ENCODE results near the gene UPK3A.
"Not testable (repeated sequence)": the region's sequence is repeated elsewhere in the genome, so short reads cannot be mapped to it uniquely, and the experiment has no call there.

UPK3A gene

GRCh38 chr22:45246060-45246985 is 38.4 kb upstream of the UPK3A start:
- TF ChIP-seq CTCF (conservative IDR thresholded peaks at IDR 0.05; ENCODE audit: control insufficient read depth, insufficient read depth, low read depth, low read length): no peak
- peak; percentile 96 for DNase-seq (ENCODE audit: low read depth)
- H3K4me3 ChIP-seq (ENCODE audit: control insufficient read depth, low read depth, low read length): no peak overlapping the region

DNA sequence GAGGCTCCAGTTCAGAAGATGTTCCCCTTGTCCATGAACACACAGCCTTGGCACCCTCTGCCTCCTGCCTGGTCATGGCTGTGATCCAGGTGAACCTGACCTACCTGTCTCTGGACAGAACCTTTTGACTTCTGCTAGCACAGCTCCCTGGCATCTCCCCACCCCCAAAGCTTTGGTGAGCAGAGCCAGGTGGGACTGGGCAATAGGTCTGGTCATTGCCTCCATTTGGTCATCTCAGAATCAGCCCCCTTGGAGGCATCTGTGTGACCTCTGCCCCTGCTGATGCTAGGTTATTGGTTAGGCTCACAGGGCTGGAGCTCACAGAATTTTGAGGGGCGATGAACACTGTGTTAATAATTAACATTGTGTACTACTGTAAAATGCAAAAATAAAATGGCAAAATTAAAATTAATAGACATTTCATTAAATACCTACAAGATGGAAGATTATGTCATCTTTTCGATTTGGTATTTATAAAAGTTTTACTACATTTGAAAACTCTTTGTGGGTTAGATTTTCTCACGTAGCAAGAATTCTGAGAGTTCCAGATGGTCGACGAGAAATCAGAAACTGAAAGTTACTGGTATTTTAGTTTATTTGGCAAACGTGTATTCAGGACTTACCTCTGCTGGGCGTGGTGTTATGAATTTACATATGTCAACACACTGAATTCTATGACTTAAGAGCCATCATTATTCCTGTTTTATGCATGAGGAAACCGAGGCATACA is 35.8 kb upstream of the UPK3A start:
- TF ChIP-seq CTCF (conservative IDR thresholded peaks at IDR 0.05; ENCODE audit: control insufficient read depth, insufficient read depth, low read depth, low read length): no peak
- no peak overlapping the region for H3K4me3 ChIP-seq (ENCODE audit: control insufficient read depth, low read depth, low read length)
- DNase-seq (ENCODE audit: low read depth): no peak

DNA sequence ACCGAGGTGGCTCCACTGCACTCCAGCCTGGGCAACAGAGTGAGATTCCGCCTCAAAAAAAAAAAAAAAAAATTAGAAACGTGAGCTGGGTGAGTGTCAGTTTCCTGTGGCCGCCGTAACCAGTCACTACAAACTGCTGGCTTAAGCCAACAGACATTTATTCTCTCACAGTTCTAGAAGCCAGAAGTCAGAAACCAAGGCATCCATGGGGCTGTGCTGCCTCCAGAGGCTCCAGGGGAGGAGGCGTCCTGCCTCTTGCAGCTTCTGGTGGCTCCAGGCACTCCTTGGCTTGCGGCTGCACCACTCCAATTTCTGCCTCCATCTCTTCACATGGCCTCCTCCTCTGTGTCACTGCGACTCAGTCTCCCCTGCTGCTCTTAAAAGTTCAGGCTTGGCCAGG is 32.9 kb upstream of the UPK3A start:
- no peak for DNase-seq (ENCODE audit: low read depth)
- TF ChIP-seq CTCF (conservative IDR thresholded peaks at IDR 0.05; ENCODE audit: control insufficient read depth, insufficient read depth, low read depth, low read length): no peak
- H3K4me3 ChIP-seq (ENCODE audit: control insufficient read depth, low read depth, low read length): no peak overlapping the region

DNA sequence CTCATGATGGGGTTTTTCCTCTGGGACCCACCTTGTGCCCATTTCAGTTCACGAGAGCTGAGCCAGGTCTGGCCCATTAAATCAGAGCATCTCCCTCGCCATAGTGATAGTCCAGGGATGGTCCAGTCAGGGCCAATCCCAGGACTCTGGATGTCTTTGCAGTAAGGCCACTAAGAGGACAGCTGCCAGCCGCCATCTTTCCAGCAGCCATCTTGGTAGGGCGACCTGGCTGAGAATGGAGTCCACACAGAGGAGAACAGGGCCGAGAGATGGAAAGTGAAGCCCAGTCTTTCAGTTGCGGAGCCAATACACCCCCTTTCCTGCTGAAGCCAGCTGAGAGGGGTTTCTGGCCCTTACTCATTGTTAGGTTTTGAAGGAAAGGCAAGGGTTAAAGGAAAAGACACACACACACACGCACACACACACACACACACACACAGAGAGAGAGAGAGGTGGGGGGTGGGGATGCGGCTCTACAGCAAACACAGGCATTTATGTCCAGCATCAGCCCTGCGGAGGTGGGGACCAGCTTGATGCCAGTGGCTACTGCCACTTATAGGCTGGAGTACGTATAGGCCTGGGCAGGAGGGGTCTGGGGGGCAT is 31.6 kb upstream of the UPK3A start:
- no peak overlapping the region for H3K4me3 ChIP-seq (ENCODE audit: control insufficient read depth, low read depth, low read length)
- no peak for TF ChIP-seq CTCF (conservative IDR thresholded peaks at IDR 0.05; ENCODE audit: control insufficient read depth, insufficient read depth, low read depth, low read length)
- no peak for DNase-seq (ENCODE audit: low read depth)

DNA sequence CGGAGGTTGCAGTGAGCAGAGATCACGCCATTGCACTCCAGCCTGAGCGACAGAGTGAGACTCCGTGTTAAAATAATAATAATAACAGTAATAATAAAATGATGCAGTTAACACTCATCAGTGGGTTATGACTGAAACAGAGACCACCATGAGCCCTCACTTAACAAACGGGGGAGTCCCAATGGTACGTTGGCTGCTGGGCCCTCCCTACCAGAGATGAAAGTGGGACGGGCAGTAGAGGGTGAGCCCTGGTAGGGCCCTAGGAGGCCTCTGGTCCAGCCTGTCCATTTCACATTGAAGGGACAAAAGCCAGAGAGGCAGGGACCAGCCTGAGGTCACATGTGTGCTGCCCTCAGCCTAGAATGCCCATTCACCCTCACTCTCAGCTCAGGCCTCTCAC is 30.4 kb upstream of the UPK3A start:
- no peak overlapping the region for H3K4me3 ChIP-seq (ENCODE audit: control insufficient read depth, low read depth, low read length)
- no peak for TF ChIP-seq CTCF (conservative IDR thresholded peaks at IDR 0.05; ENCODE audit: control insufficient read depth, insufficient read depth, low read depth, low read length)
- no peak for DNase-seq (ENCODE audit: low read depth)

- TF ChIP-seq CTCF (conservative IDR thresholded peaks at IDR 0.05; ENCODE audit: control insufficient read depth, insufficient read depth, low read depth, low read length): no peak
- no peak for DNase-seq (ENCODE audit: low read depth)
- no peak overlapping the region for H3K4me3 ChIP-seq (ENCODE audit: control insufficient read depth, low read depth, low read length)
Measured at GRCh38 chr22:45254789-45255278, 29.9 kb upstream of the UPK3A start.

DNA sequence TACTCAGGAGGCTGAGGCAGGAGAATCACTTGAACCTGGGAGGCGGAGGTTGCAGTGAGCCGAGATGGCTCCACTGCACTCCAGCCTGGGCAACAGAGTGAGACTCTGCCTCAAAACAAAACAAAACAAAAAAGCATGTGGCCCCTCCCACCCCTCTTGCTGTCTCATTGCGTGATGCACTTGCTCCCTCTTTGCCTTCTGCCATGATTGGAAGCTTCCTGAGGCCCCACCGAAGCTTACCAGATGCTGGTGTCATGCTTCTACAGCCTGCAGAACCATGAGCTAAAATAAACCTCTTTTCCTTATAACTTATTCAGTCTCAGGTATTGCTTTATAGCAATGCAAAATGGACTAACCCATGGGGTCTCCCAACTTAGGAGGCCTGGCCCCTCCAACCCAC is 26.8 kb upstream of the UPK3A start:
- not testable (repeated sequence) for DNase-seq (ENCODE audit: low read depth); H3K4me3 ChIP-seq (ENCODE audit: control insufficient read depth, low read depth, low read length)
